K562 (cell line): ENCODE results near the gene PHKA2. TPM values are rescaled to one million over a fixed set of nuclear protein-coding genes. Genes with fewer than 3 reads are reported as not detected.

Experiments used
- MGA ChIP-seq: fragments of 450-650 bp; IDR thresholded peaks from 2 replicates; pipeline ENCODE4 v1.6.1; 2016; ENCODE audit warnings: mild to moderate bottlenecking, moderate library complexity
- polyA plus RNA-seq, 8 experiments: library from polyadenylated mRNA; depleted of rRNA in 4 of 8; stranded (reverse) in 5 of 8; unstranded in 3 of 8; fragments of >200 nt; fragmentation: Nextera tagmentation in 2 of 8; fragmentation: Illumina TruSeq in 1 of 8; extraction: Ambion mirVana in 2 of 8; extraction: Trizol in 1 of 8; gene quantifications; 2 replicates each; pipeline versions ENCODE4 v1.2.1 to v1.2.3, GENCODE V29; 2011 to 2014; ENCODE audit warnings: inconsistent platforms in 1 of 8, missing spikeins in 1 of 8
- total RNA-seq, 7 experiments: library from RNA; depleted of rRNA in 6 of 7; stranded (reverse); fragments of >200 nt in 6 of 7; fragmentation: Illumina TruSeq in 2 of 7; extraction: Trizol in 2 of 7; gene quantifications; 2 replicates each; pipeline versions ENCODE4 v1.2.1 to v1.2.3, GENCODE V29; 2011 to 2021; ENCODE audit warnings: low replicate concordance in 1 of 7

Gene PHKA2
- total and polyA plus RNA-seq, 9 of the 15 experiments (the other 6 are each of a cell fraction or from before 2014, with no cell fraction given) = 2.8 to 33.1 (median 20.3) TPM

GRCh38 chrX:18935893-18936292 lies 48.0 kb downstream of the PHKA2 start (continued):
- TF ChIP-seq MGA = no peak
- TF ChIP-seq, all 486 proteins: peak for 0
